Motor neuron (in vitro differentiated cells): ENCODE measurements around the gene NLRX1. TPM values are rescaled to one million over a fixed set of nuclear protein-coding genes. Genes with fewer than 3 reads are reported as not detected.
A peak's percentile ranks its signal among the peaks of the same experiment; 100 is the strongest.
"Not testable (repeated sequence)": the region's sequence is repeated elsewhere in the genome, so short reads cannot be mapped to it uniquely, and the experiment has no call there.

Source experiments
- ATAC-seq, 8 experiments: fragments of 200-7000 bp; cut with Tn5 transposase; replicated peaks in 6 of 8; 2 replicates each; pipeline ENCODE4 v1.8.0; 2021; ENCODE audit warnings: mild to moderate bottlenecking in 8 of 8, moderate library complexity in 8 of 8
- H3K27ac ChIP-seq, 2 donors: fragments of 250-450 bp; sonication (Bioruptor Pico); 2 replicates each; pipeline ENCODE4 v1.9.0; 2021; ENCODE audit warnings: antibody characterized with exemption in 2 of 2, mild to moderate bottlenecking in 2 of 2, moderate library complexity in 1 of 2
- H3K4me1 ChIP-seq, 2 donors: fragments of 250-450 bp; sonication (Bioruptor Pico); replicated peaks in 1 of 2; 2 replicates each; pipeline ENCODE4 v1.6.1; 2021; ENCODE audit warnings: antibody characterized with exemption in 2 of 2, mild to moderate bottlenecking in 2 of 2, moderate library complexity in 1 of 2
- H3K4me3 ChIP-seq, 5 donors: fragments of 250-450 bp; sonication (Bioruptor Pico); 2 replicates each; pipeline ENCODE4 v1.9.0; 2021; ENCODE audit warnings: antibody characterized with exemption in 5 of 5, mild to moderate bottlenecking in 5 of 5, moderate library complexity in 4 of 5
- WGBS, 10 experiments: fragments of 450-650 bp; shearing (Covaris generic); methylation state at CpG; one replicate each; pipeline ENCODE4 v1.0.0; 2022; 5-methylcytosine and 5-hydroxymethylcytosine counted together
- in situ Hi-C, 9 experiments: fragments of 400-800 bp; cut with MboI; loops; one replicate each; pipeline ENCODE4 v1.15.0; 2021; ENCODE audit warnings: low sequenced_read_pairs in 9 of 9, low pct_unique_long_range_greater_than_20kb in 2 of 9; ENCODE audit not compliant: unreplicated experiment in 9 of 9
- total RNA-seq, 8 experiments: library from RNA; unstranded; fragments of 300-600 nt; gene quantifications; 2 replicates each; pipeline versions ENCODE4 v1.2.3 to v1.2.4, GENCODE V29; 2022

The NLRX1 gene
- total RNA-seq = 10 to 100 TPM in 2 of 8 experiments, 1 to 10 TPM in 5, under 1 TPM in 1; 0.65 to 16.3 (median 2.3) TPM

DNA sequence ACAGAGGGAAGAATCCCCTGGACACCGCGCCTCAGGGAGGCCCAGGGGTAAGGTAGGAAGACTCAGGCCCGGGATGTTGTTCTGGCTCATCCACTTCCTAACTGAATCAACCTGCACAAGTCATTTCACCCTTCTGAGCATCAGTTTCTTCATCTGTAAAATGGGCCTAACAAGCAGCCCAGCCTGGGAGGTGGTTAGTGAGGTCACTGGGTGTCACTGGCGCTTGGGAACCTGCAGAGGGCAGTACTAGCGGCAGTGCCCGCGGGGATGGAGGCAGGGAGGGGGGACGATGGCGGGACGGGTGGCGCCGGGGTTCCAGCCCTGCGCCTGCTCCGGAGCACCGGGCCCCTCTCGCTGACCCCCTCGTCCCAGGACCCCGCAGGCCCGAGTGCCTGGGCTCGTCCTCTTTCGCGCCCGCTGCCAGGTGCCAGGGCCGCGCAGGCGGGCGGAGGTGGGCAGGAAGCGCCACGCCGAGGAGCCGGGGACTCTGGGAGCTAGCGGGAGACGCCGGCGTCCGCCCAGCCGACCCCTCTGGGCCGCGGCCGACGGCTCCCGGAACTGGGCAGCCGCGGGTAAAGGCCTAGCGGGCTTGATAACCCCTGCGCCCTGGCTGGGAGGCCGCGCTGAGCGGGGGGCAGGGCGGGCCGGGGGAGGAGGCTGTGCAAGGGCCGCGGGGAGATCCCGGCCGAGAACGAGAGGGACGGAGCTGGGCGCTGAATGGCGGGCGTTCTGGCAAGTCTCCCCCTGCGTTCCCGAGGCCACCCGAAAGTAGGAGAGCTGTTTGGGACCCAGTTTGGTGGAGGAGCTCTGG is at the start of gene NLRX1:
Gene NLRX1, plus strand, starts transcription at position 255 of the 811 bp plus-strand sequence. CDS start 2,679 bp downstream, outside the sequence.
- Histone ChIP-seq H3K27ac (peak within 1 kb of the TSS in 1 of 2 donors; percentile 2), H3K4me3 (peak within 1 kb of the TSS; percentile 27 to 53 (median 34)), H3K4me1 (peaks cover 0 to 3% of the 10 kb centered on the region in 2 donors)
- 14 to 92% (median 66%) methylated on average over 2 to 3 of the region's 63 CpGs; no CpG with 5 or more reads in 5 of the 10 experiments for WGBS, 10 experiments
- in situ Hi-C loops = no loop called here
- peak; percentile 76 to 88 (median 81) for ATAC-seq

DNA sequence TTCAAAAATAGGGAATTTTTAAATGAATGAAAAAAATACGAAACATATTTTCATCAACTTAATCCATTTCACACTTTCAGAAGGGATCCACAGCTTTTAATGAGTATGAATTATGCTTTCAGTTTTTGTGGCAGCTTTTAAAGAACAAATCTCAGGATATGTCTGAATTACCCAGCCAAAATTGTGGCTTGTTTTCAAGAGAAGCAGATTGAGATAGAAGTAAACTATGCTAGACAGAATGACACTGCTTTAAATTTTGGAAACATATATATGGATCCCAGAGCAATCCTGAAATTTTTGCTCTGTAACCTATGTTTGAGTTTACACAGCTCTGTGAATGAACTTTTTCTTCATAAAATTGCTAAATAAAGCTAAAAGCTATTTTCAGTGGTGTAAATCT is 49.6 kb upstream of the NLRX1 start:
- WGBS, 10 experiments = 11 to 100% (median 89%) methylated on average over 1 of the region's 1 CpG; no CpG with 5 or more reads in 1 of the 10 experiments
- no peak overlapping the region for H3K4me3 ChIP-seq
- ATAC-seq = no peak
- in situ Hi-C loops = loop anchor here in 1 of 9 experiments (25.0 kb wide), 1 partner anchor 218 kb away; the partner anchor contains the start of genes C1QTNF5, MFRP and RNF26
- H3K27ac ChIP-seq = no peak overlapping the region
- peaks cover 10 to 14% of the 10 kb centered on the region in 2 donors for H3K4me1 ChIP-seq

- in situ Hi-C loops = loop anchor here in 1 of 9 experiments (25.0 kb wide), 1 partner anchor 217 kb away; the partner anchor contains the start of genes C1QTNF5, MFRP and RNF26
- WGBS, 10 experiments = 0 to 46% (median 9%) methylated on average over 1 to 5 of the region's 5 CpGs
- H3K4me1 ChIP-seq = peaks cover 10 to 14% of the 10 kb centered on the region in 2 donors
- ATAC-seq = peak; percentile 1 to 9 (median 5)
- peak overlapping the region; percentile 28 to 40 (median 39) for H3K4me3 ChIP-seq
- peak overlapping the region; percentile 71 to 75 for H3K27ac ChIP-seq
These were observed 47.9 kb upstream of the NLRX1 start for GRCh38 chr11:119120639-119121007.

DNA sequence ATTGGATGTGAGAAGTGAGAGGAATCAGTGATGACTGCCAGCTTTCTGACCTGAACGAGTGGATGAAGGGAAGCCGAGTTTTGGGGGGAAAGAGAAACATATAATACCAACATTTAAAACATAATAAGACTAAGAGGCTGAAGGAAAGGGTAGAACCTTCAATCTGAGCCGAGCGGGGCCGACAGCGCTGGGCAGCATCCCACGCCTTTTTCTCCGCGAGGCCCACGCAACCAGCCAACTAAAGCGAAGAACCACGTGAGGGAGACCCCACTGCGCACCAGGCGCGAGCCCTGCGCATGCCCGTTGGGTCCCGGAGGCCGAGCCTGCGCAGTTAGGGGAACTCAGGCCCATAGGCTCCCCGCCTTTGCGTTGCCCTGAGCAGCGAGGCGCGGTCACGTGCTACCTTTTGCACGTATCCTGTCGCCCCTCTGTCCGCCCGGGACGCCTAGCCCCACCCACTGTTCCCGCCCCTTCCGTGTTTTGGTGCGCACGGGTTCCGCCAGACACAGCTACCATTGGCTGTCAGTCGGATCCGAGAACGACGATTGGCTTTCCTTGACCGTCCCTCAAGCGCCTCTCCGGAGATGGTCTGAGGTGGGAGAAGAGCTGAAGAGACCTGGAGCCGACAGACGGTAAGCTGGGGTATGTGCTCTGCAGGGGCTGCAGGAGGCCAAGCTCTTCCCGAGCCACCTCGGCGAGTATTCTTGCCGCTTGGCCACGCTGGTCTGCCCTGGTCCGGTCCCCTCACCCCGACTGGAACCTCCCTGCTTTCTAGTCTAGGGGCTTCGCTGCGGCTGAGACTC is 47.3 kb upstream of the NLRX1 start, which contains the start of gene HINFP:
Gene HINFP, plus strand, starts transcription at position 573 of the 803 bp plus-strand sequence. CDS start 5,365 bp downstream, outside the sequence.
- 0 to 8% (median 0%) methylated on average over 2 to 19 of the region's 54 CpGs; no CpG with 5 or more reads in 3 of the 10 experiments for WGBS, 10 experiments
- Histone ChIP-seq H3K27ac (peak within 1 kb of the TSS; percentile 71 to 80), H3K4me1 (peaks cover 10 to 14% of the 10 kb centered on the region in 2 donors), H3K4me3 (peak within 1 kb of the TSS; percentile 60 to 93 (median 71))
- in situ Hi-C loops = loop anchor here in 1 of 9 experiments (25.0 kb wide), 1 partner anchor 216 kb away; the partner anchor contains the start of genes C1QTNF5, MFRP and RNF26
- ATAC-seq = peak; percentile 92 to 96 (median 95)

DNA sequence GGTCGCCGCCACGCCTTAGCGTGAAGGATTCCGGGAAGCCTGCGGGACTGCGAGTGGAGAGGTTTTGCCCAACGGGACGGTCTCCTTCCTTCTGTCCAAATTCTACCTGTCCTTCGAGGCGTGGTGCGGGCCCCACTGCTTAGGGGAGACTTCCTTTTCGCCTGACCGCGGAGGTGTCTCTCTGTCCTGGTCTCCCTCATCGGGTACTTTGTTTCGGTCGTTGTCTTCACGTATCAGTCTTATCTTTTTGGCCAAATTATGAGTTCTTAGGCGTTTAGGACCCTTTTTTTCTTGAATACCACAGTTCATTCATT is 46.8 kb upstream of the NLRX1 start:
- ATAC-seq = no peak
- peak overlapping the region; percentile 52 to 80 for H3K27ac ChIP-seq
- in situ Hi-C loops = loop anchor here in 1 of 9 experiments (25.0 kb wide), 1 partner anchor 216 kb away; the partner anchor contains the start of genes C1QTNF5, MFRP and RNF26
- H3K4me1 ChIP-seq = peaks cover 10 to 14% of the 10 kb centered on the region in 2 donors
- 0 to 1% (median 0%) methylated on average over 1 to 16 of the region's 20 CpGs; no CpG with 5 or more reads in 3 of the 10 experiments for WGBS, 10 experiments
- peak overlapping the region; percentile 60 to 93 (median 71) for H3K4me3 ChIP-seq

DNA sequence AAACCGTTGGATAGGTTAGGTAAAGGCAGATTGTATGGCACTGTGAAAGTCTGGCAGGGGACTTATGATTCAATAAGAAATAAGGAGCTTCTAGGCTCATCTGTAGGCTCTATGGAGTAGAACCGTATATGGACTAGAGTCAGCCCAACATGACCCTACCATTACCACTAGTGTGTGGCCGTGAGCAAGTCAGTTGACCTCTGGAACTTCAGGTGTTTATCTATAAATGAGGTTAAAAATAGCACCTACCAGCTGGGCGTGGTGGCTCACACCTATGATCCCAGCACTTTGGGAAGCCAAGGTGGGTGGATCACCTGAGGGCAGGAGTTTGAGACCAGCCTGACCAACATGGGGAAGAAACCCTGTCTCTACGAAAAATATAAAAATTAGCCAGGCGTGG is 42.7 kb upstream of the NLRX1 start:
- peaks cover 4 to 6% of the 10 kb centered on the region in 2 donors for H3K4me1 ChIP-seq
- 87 to 100% (median 94%) methylated on average over 1 to 5 of the region's 6 CpGs; no CpG with 5 or more reads in 1 of the 10 experiments for WGBS, 10 experiments
- no peak overlapping the region for H3K27ac ChIP-seq
- no peak for ATAC-seq
- no peak overlapping the region for H3K4me3 ChIP-seq
- in situ Hi-C loops = no loop called here

- H3K4me1 ChIP-seq = peaks cover 4 to 6% of the 10 kb centered on the region in 2 donors
- no peak overlapping the region for H3K27ac ChIP-seq
- ATAC-seq = no peak
- no peak overlapping the region for H3K4me3 ChIP-seq
- in situ Hi-C loops = no loop called here
- 42 to 100% (median 69%) methylated on average over 2 to 5 of the region's 5 CpGs; no CpG with 5 or more reads in 3 of the 10 experiments for WGBS, 10 experiments
These were observed 41.8 kb upstream of the NLRX1 start for GRCh38 chr11:119126675-119127268.

- in situ Hi-C loops = no loop called here
- H3K4me1 ChIP-seq = no peaks in the 10 kb centered on the region
- no peak overlapping the region for H3K27ac ChIP-seq
- ATAC-seq = no peak
- WGBS, 10 experiments = 40 to 100% (median 83%) methylated on average over 1 to 2 of the region's 3 CpGs; no CpG with 5 or more reads in 3 of the 10 experiments
- H3K4me3 ChIP-seq = no peak overlapping the region
These were observed 37.9 kb upstream of the NLRX1 start for GRCh38 chr11:119130662-119131061.

DNA sequence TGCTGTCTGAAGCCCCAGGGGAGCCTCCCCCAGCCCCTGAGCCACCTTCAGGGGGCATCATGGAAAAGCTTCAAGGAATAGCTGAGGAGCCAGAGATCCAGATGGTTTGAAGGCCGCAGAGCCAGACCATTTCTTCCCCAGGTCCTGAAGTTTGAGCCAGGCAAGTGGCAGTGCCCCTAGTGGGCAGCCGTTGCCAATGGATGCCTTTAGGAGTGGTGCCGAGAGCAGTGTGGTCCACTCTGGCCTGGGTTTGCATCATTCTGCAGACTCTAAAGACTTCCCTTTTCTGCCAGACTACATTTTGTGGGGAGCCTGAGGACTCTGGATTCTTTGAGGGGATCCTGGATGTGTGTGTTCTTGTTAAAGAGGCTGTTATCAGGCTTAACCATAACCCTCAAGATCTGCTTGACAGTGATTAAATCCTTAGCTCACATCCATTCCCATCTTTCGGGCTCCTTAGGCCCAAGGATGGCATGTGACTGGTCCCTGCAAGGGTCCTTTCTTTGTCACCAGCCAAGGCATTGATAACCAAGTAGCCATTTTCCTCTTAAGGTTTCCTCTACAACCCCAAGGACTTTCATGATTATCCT is 34.0 kb upstream of the NLRX1 start:
- in situ Hi-C loops = no loop called here
- WGBS, 10 experiments = 79 to 83% (median 83%) methylated on average over 1 to 3 of the region's 4 CpGs; no CpG with 5 or more reads in 7 of the 10 experiments
- ATAC-seq = peak in 5 of 8 experiments; percentile 45 to 72 (median 48)
- Histone ChIP-seq H3K27ac (no peak overlapping the region), H3K4me3 (no peak overlapping the region), H3K4me1 (no peaks in the 10 kb centered on the region)

GRCh38 chr11:119139276-119139675 is 29.2 kb upstream of the NLRX1 start:
- in situ Hi-C loops, ATAC-seq, H3K4me1 ChIP-seq, H3K4me3 ChIP-seq, H3K27ac ChIP-seq: not testable (repeated sequence)
- 0 to 94% (median 79%) methylated on average over 1 to 10 of the region's 10 CpGs for WGBS, 10 experiments

DNA sequence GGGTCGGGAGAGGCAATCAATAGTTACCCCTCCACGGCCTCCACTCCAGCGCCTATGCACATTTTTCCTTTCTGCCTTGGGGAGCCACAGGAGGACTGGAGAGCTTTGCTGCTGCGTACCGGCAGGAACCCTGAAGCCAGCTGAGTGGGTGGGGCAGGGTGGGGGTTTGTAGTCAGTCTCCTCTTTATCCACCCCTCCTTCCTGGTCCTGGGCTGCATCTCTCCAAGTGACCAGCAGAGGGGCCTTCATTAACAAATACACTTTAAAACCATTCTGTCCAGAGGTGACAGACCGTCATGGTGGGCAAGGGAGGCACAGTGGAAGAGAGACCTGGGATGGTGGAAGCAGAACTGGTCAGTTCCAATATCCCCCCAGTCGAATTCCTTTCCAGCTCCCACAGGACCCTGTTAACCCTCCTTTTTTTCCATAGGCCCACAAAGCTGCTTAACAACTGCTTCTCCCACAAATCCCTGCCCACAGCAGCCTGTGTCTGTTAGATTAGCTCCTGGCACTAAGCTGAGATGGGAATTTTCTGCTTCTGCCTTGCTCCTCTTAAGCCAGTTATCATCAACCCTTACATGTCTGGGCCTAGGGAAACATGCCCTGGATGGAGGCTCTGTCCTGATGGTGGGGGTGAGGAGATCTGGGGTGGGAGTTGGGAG is 23.6 kb upstream of the NLRX1 start:
- in situ Hi-C loops = no loop called here
- Histone ChIP-seq H3K4me1 (peaks cover 3 to 7% of the 10 kb centered on the region in 2 donors), H3K4me3 (no peak overlapping the region), H3K27ac (no peak overlapping the region)
- 0 to 83% (median 20%) methylated on average over 1 to 4 of the region's 7 CpGs; no CpG with 5 or more reads in 5 of the 10 experiments for WGBS, 10 experiments
- peak; percentile 49 to 94 (median 68) for ATAC-seq
